ENCODE data around the gene SKIC2.
"Not testable (repeated sequence)": the region's sequence is repeated elsewhere in the genome, so short reads cannot be mapped to it uniquely, and the experiment has no call there.

Gene SKIC2

GRCh38 chr6:31976065-31976464 lies 17.1 kb downstream of the SKIC2 start:
- not testable (repeated sequence) for H4K8ac ChIP-seq (ENCODE audit: low read length); H4K91ac ChIP-seq (ENCODE audit: low read length); H2BK12ac ChIP-seq (ENCODE audit: low read length in 2 of 2); H2AK5ac ChIP-seq (ENCODE audit: low read length, severe bottlenecking); H2BK15ac ChIP-seq (ENCODE audit: low read depth, poor library complexity, severe bottlenecking); H3K4ac ChIP-seq (ENCODE audit: low read depth in 1 of 2, low read length in 2 of 2); H3K4me3 ChIP-seq (ENCODE audit: insufficient read depth in 1 of 2, low read depth in 1 of 2, low read length in 2 of 2); H2BK5ac ChIP-seq (ENCODE audit: low read depth, low read length, poor library complexity, severe bottlenecking); H3K4me2 ChIP-seq (ENCODE audit: low read length, poor library complexity, severe bottlenecking); H3K18ac ChIP-seq (ENCODE audit: low read depth in 1 of 2, low read length in 2 of 2); H2BK120ac ChIP-seq (ENCODE audit: low read depth, low read length); H3K27ac ChIP-seq (ENCODE audit: low read length, poor library complexity, severe bottlenecking); H3K9ac ChIP-seq (ENCODE audit: low read length); H3K14ac ChIP-seq (ENCODE audit: low read length in 2 of 2); H2AFZ ChIP-seq (ENCODE audit: low read depth, low read length); H3K23ac ChIP-seq (ENCODE audit: low read length in 2 of 2); H3K27me3 ChIP-seq (ENCODE audit: control insufficient read depth in 1 of 2, insufficient read depth in 1 of 2, low read length in 2 of 2); H3K9me3 ChIP-seq (ENCODE audit: control insufficient read depth, low read length); DNase-seq
- H3K79me1 ChIP-seq (replicated peaks; ENCODE audit: low read length, poor library complexity, severe bottlenecking) = peaks cover 16% of the 10 kb centered on the region
- peaks cover 12% of the 10 kb centered on the region for H3K4me1 ChIP-seq (ENCODE audit: control insufficient read depth, insufficient read depth, low read depth, low read length)
- WGBS = 98% methylated on average over 11 of the region's 30 CpGs
- peaks cover 19 to 26% of the 10 kb centered on the region in 2 experiments for H3K36me3 ChIP-seq (ENCODE audit: control insufficient read depth in 1 of 2, insufficient read depth in 2 of 2, low read depth in 1 of 2, low read length in 2 of 2)

- Histone ChIP-seq H2BK12ac (ENCODE audit: low read length in 2 of 2) (no peak overlapping the region), H3K9me3 (ENCODE audit: control insufficient read depth, low read length) (no peaks in the 10 kb centered on the region), H3K27me3 (ENCODE audit: control insufficient read depth in 1 of 2, insufficient read depth in 1 of 2, low read length in 2 of 2) (no peaks in the 10 kb centered on the region), H3K23ac (ENCODE audit: low read length in 2 of 2) (no peak overlapping the region), H3K27ac (ENCODE audit: low read length, poor library complexity, severe bottlenecking) (no peak overlapping the region), H3K36me3 (ENCODE audit: control insufficient read depth in 1 of 2, insufficient read depth in 2 of 2, low read depth in 1 of 2, low read length in 2 of 2) (peaks cover 19 to 26% of the 10 kb centered on the region in 2 experiments), H3K4me1 (ENCODE audit: control insufficient read depth, insufficient read depth, low read depth, low read length) (peaks cover 2% of the 10 kb centered on the region), H3K18ac (ENCODE audit: low read depth in 1 of 2, low read length in 2 of 2) (no peak overlapping the region), H2AFZ (ENCODE audit: low read depth, low read length) (no peak overlapping the region), H2BK5ac (ENCODE audit: low read depth, low read length, poor library complexity, severe bottlenecking) (no peak overlapping the region), H3K14ac (ENCODE audit: low read length in 2 of 2) (no peak overlapping the region), H3K4me2 (ENCODE audit: low read length, poor library complexity, severe bottlenecking) (no peak overlapping the region), H2BK120ac (ENCODE audit: low read depth, low read length) (no peak overlapping the region), H3K4ac (ENCODE audit: low read depth in 1 of 2, low read length in 2 of 2) (no peak overlapping the region), H3K9ac (ENCODE audit: low read length) (no peak overlapping the region), H4K8ac (ENCODE audit: low read length) (no peak overlapping the region), H3K4me3 (ENCODE audit: insufficient read depth in 1 of 2, low read depth in 1 of 2, low read length in 2 of 2) (no peak overlapping the region), H2BK15ac (ENCODE audit: low read depth, poor library complexity, severe bottlenecking) (no peak overlapping the region), H2AK5ac (ENCODE audit: low read length, severe bottlenecking) (no peak overlapping the region), H4K91ac (ENCODE audit: low read length) (no peak overlapping the region), H3K79me1 (replicated peaks; ENCODE audit: low read length, poor library complexity, severe bottlenecking) (peaks cover 11% of the 10 kb centered on the region)
- WGBS = 98% methylated on average over 12 of the region's 12 CpGs
- no peak for DNase-seq
Observed at GRCh38 chr6:31977816-31978431, 18.9 kb downstream of the SKIC2 start.

- Histone ChIP-seq H4K91ac (ENCODE audit: low read length) (no peak overlapping the region), H3K4me1 (ENCODE audit: control insufficient read depth, insufficient read depth, low read depth, low read length) (no peaks in the 10 kb centered on the region), H2BK15ac (ENCODE audit: low read depth, poor library complexity, severe bottlenecking) (no peak overlapping the region), H3K23ac (ENCODE audit: low read length in 2 of 2) (no peak overlapping the region), H3K4ac (ENCODE audit: low read depth in 1 of 2, low read length in 2 of 2) (no peak overlapping the region), H4K8ac (ENCODE audit: low read length) (no peak overlapping the region), H2AFZ (ENCODE audit: low read depth, low read length) (no peak overlapping the region), H3K18ac (ENCODE audit: low read depth in 1 of 2, low read length in 2 of 2) (no peak overlapping the region), H3K79me1 (replicated peaks; ENCODE audit: low read length, poor library complexity, severe bottlenecking) (peaks cover 6% of the 10 kb centered on the region), H3K9me3 (ENCODE audit: control insufficient read depth, low read length) (no peaks in the 10 kb centered on the region), H3K36me3 (ENCODE audit: control insufficient read depth in 1 of 2, insufficient read depth in 2 of 2, low read depth in 1 of 2, low read length in 2 of 2) (peaks cover 19 to 22% of the 10 kb centered on the region in 2 experiments), H3K27me3 (ENCODE audit: control insufficient read depth in 1 of 2, insufficient read depth in 1 of 2, low read length in 2 of 2) (no peaks in the 10 kb centered on the region), H3K14ac (ENCODE audit: low read length in 2 of 2) (no peak overlapping the region), H2BK12ac (ENCODE audit: low read length in 2 of 2) (no peak overlapping the region), H3K4me2 (ENCODE audit: low read length, poor library complexity, severe bottlenecking) (no peak overlapping the region), H2BK120ac (ENCODE audit: low read depth, low read length) (no peak overlapping the region), H3K4me3 (ENCODE audit: insufficient read depth in 1 of 2, low read depth in 1 of 2, low read length in 2 of 2) (no peak overlapping the region), H3K9ac (ENCODE audit: low read length) (no peak overlapping the region), H2AK5ac (ENCODE audit: low read length, severe bottlenecking) (no peak overlapping the region), H3K27ac (ENCODE audit: low read length, poor library complexity, severe bottlenecking) (no peak overlapping the region), H2BK5ac (ENCODE audit: low read depth, low read length, poor library complexity, severe bottlenecking) (no peak overlapping the region)
- WGBS = 100% methylated on average over 4 of the region's 5 CpGs
- no peak for DNase-seq
Observed at GRCh38 chr6:31978831-31979230, 19.9 kb downstream of the SKIC2 start.

- WGBS = 96% methylated on average over 3 of the region's 3 CpGs
- H2BK5ac ChIP-seq (ENCODE audit: low read depth, low read length, poor library complexity, severe bottlenecking) = no peak overlapping the region
- no peak overlapping the region for H3K4ac ChIP-seq (ENCODE audit: low read depth in 1 of 2, low read length in 2 of 2)
- H4K91ac ChIP-seq (ENCODE audit: low read length) = no peak overlapping the region
- no peak overlapping the region for H3K4me3 ChIP-seq (ENCODE audit: insufficient read depth in 1 of 2, low read depth in 1 of 2, low read length in 2 of 2)
- H2BK15ac ChIP-seq (ENCODE audit: low read depth, poor library complexity, severe bottlenecking) = no peak overlapping the region
- H3K9ac ChIP-seq (ENCODE audit: low read length) = peak overlapping the region; percentile 3
- H4K8ac ChIP-seq (ENCODE audit: low read length) = no peak overlapping the region
- no peak overlapping the region for H2AFZ ChIP-seq (ENCODE audit: low read depth, low read length)
- H3K18ac ChIP-seq (ENCODE audit: low read depth in 1 of 2, low read length in 2 of 2) = no peak overlapping the region
- peaks cover 4% of the 10 kb centered on the region for H3K79me1 ChIP-seq (replicated peaks; ENCODE audit: low read length, poor library complexity, severe bottlenecking)
- no peak overlapping the region for H2BK120ac ChIP-seq (ENCODE audit: low read depth, low read length)
- H3K27me3 ChIP-seq (ENCODE audit: control insufficient read depth in 1 of 2, insufficient read depth in 1 of 2, low read length in 2 of 2) = no peaks in the 10 kb centered on the region
- no peak overlapping the region for H3K4me2 ChIP-seq (ENCODE audit: low read length, poor library complexity, severe bottlenecking)
- no peak overlapping the region for H3K14ac ChIP-seq (ENCODE audit: low read length in 2 of 2)
- no peak overlapping the region for H2BK12ac ChIP-seq (ENCODE audit: low read length in 2 of 2)
- H3K23ac ChIP-seq (ENCODE audit: low read length in 2 of 2) = no peak overlapping the region
- H3K36me3 ChIP-seq (ENCODE audit: control insufficient read depth in 1 of 2, insufficient read depth in 2 of 2, low read depth in 1 of 2, low read length in 2 of 2) = peaks cover 19% of the 10 kb centered on the region in 2 experiments
- no peak for DNase-seq
- H2AK5ac ChIP-seq (ENCODE audit: low read length, severe bottlenecking) = no peak overlapping the region
- H3K4me1 ChIP-seq (ENCODE audit: control insufficient read depth, insufficient read depth, low read depth, low read length) = no peaks in the 10 kb centered on the region
- H3K27ac ChIP-seq (ENCODE audit: low read length, poor library complexity, severe bottlenecking) = no peak overlapping the region
- H3K9me3 ChIP-seq (ENCODE audit: control insufficient read depth, low read length) = no peaks in the 10 kb centered on the region
Observed at GRCh38 chr6:31979238-31979898, 20.4 kb downstream of the SKIC2 start.
